Femur (tissue), 1 donor: Measurements from ENCODE around the gene SGO1.

Experiments used
- DNase-seq: peaks from one replicate; pipeline ENCODE4 v3.0.0-alpha.2; 2017

The SGO1 gene

DNA sequence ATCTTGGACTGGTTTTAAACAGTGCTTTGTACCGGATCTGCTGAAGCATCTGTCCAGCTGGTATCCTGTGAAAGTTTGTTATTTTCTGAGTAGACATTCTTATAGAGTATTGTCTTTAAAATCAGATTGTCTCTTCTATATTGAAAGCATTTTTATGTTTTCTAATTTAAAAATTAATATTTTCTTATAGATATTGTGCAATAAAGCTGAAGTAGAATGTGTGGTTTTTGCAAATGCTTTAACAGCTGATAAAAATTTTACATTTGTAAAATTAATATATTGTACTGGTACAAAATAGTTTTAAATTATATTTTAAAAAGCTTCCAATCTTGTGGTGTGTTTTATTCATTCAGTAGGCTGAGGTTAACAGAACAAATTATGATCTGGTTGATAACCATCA is 31.9 kb downstream of the SGO1 start:
- no peak for DNase-seq

DNA sequence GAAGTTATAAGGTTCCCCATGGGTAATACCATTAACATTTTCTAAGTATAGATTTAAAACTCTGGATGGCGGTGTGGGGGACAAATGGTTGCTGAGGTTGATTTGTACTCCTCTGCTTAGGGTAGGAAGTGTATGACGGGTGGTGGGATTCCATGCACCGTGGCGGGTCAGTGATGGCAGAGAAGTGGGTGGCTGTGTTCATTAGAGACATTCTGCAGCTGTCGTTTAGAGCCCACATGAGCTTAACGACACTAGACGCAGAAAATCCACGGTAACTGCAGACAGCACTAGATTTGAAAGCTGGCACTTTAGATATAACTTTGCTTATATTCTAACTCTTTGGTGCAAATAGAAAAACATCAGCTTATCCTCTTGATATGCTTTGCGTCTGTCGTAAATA is 37.5 kb downstream of the SGO1 start:
- no peak for DNase-seq

DNA sequence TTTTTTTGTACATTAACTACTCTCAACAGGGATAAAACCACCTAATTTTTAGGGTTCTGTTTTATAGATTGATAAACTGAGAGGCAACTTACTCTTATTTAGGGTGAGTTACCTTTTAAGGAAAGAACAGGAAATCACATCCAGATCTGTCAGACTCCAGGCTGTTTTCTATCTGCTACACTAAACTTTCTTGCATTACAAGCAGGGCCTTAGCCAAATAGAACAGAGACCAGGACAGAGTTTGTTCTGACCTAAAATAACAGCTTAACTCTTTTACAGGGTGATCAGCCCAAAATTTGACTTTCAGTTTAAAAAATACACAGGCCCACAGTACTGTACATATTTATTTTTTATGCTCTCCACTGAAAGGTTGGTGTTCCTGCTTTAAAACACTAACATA is 38.6 kb downstream of the SGO1 start:
- no peak for DNase-seq

DNA sequence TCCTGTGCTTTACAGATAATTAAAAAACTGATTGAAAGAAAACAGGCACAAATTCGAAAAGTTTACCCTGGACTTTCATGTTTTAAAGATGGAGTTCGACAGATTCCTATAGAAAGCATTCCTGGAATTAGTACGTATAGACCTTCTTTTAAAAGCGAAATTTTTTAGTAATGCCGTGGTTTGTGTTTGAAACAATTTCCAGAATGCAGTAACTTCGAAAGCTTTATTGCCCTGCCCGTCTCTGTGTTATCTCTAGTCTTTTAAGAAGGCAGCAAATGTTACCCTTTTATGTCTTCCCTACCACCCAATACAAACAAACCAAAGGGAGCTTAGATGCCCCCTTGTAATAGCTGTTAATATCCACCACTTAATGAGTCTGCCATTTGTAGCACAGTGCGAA is 39.7 kb downstream of the SGO1 start:
- no peak for DNase-seq

DNA sequence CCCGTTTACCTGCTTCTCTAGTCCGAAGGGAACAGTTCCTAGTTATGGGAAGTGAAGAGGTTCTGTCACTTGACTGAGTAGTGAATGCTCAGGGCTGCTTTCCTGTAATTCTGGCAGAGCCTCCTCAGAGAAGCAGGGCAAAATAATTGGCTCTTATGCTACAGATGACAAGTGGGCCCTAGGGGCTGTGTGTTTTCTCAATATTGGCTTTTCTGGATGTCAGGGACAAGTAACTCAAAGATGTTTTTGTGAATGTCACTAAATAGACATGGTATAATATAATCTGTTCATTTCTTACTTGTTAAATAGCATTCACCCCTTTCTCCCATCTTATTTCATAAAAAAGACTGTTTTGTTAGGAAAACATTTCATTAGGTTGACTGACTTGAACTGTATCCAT is 40.1 kb downstream of the SGO1 start:
- DNase-seq = no peak

DNA sequence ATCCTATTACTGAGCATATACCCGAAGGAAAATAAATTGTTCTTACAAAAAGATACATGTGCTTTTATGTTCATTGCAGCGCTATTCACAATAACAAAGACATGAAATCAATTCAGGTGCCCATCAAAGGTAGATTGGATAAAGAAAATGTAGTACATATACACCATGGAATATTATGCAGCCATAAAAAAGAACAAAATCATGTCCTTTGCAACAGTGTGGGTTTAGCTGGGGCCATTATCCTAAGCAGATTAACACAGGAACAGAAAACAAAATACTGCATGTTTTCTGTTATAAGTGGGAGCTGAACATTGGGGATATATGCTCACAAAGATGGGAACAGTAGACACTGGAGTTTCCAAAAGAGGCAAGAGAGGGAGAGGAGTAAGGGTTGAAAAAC is 42.5 kb downstream of the SGO1 start:
- no peak for DNase-seq

DNA sequence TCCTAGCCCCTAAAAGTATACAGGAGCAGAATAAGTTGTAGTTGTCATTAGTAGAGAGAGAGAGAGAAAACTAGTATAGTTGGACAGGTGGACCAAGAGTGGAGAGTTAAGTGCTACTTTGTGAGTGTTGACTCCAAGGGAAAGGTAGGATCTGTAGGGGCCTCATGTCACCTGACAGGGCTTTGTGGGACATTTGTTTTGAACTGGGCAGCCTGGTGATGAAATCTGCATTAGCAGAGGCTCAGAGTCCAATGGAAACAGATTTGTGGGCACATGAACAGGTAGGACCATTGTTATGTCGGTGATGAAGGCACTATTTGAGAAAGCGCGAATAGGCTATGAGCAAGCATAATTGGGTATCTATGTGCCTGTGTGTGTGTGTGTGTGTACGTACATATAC is 43.5 kb downstream of the SGO1 start:
- DNase-seq = no peak

DNA sequence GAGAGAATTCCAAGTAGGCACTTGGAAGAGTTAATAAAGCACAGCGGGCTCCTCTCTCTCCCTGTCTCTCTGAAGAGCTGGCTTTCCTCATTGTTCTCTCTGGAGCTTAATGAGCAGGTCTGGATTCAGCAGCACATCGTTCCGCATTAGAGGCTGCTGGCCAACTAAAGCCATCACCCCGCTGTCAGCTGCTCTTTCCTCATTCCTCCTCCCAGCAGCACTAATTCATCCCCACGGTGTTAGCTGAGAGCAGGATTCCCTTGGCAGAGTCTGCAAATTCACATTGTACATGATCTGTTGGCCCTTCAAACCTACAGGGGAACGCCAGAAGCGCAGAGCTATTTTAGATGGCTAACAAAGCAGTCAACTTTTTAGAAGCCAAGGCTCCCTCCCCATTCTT is 44.2 kb downstream of the SGO1 start:
- peak; percentile 89 for DNase-seq

DNA sequence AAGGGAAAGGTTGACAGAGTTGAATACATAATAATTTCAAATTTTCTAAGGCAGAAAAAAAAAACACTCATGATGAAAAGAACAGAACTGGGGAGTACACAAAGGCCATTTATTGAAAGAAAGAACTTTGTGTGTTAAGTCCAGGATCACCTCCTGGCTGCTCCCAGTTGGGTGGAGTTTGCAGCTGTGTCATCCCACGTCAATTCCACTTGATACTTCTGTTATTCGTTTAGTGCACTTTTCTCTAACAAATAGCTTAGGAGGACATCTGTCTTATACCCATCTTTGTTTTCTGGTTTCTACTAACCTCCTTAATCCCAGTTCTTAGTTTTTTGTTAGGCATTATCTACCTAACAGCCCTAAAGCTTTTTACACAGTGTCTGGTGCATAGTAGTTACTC is 44.7 kb downstream of the SGO1 start:
- peak; percentile 65 for DNase-seq

DNA sequence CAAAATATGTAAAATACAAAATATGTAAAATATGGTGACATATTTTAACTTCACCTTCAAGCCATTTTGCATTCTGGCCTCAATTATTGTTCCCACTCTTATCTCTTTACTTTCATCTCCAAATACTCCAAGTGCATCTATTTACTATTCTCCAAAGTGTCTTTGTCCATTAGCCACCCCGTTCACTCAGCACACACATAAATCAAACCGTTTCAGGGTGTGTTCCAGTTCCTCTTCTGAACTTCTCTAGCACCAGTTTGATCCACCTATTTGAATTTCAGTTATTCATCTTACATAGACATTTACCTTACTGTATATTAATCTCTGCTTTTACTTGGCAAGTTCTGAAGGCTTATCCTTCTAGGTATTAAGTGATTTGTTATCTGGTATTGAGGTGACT is 45.1 kb downstream of the SGO1 start:
- no peak for DNase-seq

DNA sequence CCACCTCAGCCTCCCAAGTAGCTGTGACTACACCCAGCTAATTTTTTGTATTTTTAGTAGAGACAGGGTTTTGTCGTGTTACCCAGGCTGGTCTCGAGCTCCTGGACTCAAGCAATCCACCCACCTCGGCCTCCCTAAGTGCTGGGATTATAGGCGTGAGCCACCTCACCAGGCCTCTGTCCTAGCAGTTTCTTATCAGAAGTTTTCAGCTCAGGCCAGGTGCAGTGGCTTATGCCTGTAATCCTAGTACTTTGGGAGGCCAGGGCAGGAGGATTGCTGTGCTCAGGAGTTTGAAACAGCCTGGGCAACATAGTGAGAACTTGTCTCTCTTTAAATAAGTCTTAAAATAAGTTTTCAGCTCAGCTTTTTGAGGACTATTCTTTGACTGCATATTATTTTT is 48.4 kb downstream of the SGO1 start:
- DNase-seq = no peak

DNA sequence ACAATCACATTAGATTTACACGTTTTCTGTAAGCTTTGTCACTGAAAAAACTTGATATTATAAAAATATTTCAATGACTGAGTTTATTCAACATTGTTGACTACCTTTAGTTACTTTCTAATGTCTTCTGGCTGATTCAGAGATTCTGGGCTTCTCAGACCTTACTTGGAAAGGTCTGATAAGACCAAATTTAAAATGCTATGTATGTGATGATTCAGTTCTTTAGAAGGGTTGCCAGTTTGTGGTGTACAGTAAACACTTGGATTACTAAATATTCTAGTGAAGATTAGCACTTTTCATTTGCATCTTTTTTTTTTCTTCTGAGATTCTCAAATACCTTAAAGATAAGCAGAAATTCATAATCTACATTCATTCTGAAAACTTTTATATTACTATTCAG is 49.8 kb downstream of the SGO1 start:
- DNase-seq = no peak

DNA sequence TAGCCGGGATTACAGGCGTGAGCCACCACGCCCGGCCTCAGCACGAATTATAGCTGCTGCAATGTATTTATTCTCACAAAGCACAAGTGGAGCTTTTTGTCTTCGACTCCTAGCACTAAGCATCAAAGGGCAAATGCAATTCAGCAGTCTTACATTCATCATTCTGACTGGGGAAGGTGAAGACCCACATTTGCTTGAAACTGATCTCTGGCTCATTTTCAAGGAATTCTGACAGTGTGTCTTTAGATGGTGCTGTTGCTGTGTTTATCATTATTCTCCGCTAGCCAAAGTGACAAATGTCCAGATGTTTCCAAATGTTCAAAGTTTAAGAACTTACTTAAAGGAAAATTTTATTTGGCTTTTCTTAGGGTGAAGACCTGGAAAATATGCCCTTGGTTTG is 55.9 kb downstream of the SGO1 start:
- DNase-seq = no peak

DNA sequence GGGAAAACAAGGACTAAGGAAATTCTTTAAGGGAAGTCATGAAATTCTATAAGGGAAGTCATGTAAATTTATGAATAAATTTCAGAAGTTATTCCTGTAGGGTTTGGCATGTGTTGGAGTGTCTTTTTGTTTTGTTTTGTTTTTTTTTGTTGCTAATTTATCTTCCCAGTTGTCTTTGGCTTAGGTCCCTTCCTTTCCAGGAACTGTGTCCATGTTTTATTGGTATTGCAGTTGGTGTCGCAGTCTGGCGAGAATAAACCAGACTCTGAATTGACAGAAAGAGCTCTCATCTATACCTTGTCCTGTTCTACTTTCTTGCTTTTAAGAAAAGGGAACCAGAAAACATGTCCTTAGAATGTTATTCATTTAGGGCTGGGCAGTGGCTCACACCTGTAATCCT is 57.6 kb downstream of the SGO1 start:
- DNase-seq = no peak

DNA sequence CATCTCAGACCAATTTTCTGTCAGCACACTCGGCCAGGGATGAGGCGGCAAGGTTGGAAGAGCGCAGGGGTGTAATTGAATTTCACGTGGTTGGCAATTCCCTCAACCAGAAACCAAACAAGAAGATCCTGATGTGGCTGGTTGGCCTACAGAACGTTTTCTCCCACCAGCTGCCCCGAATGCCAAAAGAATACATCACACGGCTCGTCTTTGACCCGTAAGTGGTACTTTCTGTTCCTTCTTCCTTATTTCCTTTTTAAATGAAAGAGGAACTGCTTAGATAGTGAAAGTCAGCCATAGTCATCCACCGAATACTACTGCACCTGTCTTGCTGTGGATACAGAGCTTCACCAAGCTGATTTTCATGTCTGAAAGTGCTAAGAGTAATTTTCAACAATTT is 60.1 kb downstream of the SGO1 start:
- peak; percentile 38 for DNase-seq

DNA sequence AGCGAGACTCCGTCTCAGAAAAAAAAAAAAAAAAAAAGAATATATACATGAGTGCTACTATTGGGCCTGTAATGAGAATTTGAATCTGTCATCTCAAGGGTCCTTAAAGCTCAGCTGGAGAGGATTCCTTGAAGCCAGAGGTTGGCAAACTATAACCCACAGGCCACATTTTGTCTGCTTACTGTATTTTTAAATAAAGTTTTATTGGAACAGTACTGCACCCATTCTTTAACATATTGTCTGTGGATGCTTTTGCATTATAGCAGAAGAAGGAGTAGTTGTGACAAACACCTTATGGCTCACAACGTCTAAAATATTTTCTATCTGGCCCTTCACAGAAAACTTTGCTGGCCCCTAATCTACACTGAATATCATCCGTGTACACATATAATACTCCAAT is 60.7 kb downstream of the SGO1 start:
- DNase-seq = no peak

DNA sequence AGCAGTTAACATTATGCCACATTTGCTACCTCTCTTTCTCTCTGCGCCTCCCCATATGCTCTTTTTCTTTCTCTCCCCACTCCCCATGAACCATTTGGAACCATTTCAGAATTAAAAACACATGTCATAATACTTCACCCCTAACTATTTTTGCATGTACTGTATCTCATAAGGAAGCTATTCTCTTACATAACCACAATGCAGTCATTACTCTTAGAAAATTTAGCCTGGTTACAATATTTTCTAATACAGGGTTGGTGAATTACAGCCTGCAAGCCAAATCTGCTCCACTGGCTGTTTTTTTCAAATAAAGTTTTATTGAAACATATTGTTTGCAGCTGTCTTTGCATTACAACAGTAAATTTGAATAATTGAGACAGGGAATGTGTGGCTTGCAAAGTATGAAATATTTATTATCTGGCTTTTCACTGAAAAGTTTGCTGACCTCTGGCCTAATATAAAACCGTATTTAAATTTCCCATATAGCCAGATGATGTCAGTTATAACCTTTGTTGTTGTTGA is 62.8 kb downstream of the SGO1 start:
- no peak for DNase-seq

DNA sequence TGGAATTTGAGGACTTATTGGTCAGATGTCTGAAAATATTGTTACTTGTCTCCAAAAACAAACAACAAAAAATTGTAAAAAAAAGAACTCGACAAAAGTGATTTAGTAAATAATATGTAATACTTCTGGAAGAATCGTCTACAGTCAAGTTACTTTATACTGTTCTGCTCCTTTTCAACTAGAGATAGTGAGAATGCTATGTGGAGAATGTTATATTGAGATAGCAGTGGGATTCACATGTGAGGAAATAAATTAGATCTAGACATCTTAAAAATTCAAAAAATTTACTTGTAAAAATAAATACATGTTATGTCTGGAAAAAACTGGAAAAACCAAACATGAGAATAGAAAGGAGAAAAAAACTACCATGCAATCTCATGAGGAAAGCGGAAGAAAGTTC is 64.9 kb downstream of the SGO1 start:
- no peak for DNase-seq
